HUES48 (cell line): ENCODE data around the gene ATP1A2.

Experiments
- H3K27ac ChIP-seq: one replicate; pipeline ENCODE4 v1.7.0; 2013; ENCODE audit warnings: low read depth, low read length, inconsistent platforms
- H3K27me3 ChIP-seq: 2 replicates; pipeline ENCODE4 v1.6.1; 2013; ENCODE audit warnings: mild to moderate bottlenecking, low read length; ENCODE audit not compliant: control insufficient read depth, insufficient read depth
- H3K36me3 ChIP-seq: 2 replicates; pipeline ENCODE4 v1.6.1; 2013; ENCODE audit warnings: low read length; ENCODE audit not compliant: control insufficient read depth, insufficient read depth
- H3K4me1 ChIP-seq: 2 replicates; pipeline ENCODE4 v1.6.1; 2013; ENCODE audit warnings: mild to moderate bottlenecking, low read length; ENCODE audit not compliant: control insufficient read depth, insufficient read depth
- H3K4me3 ChIP-seq: 2 replicates; pipeline ENCODE4 v1.5.1; 2013; ENCODE audit warnings: mild to moderate bottlenecking, low read depth, low read length
- H3K9ac ChIP-seq: 2 replicates; pipeline ENCODE4 v1.6.1; 2013; ENCODE audit warnings: mild to moderate bottlenecking, low read depth, low read length, moderate library complexity
- H3K9me3 ChIP-seq: 2 replicates; pipeline ENCODE4 v1.6.1; 2013; ENCODE audit warnings: low read length; ENCODE audit not compliant: control insufficient read depth, insufficient read depth

The ATP1A2 gene

GRCh38 chr1:160177667-160178066 is 62.1 kb downstream of the ATP1A2 start:
- Histone ChIP-seq H3K36me3 (no peaks in the 10 kb centered on the region), H3K4me3 (no peak overlapping the region), H3K27ac (peak overlapping the region; percentile 40), H3K27me3 (peaks cover 9% of the 10 kb centered on the region; the same call in 1 of the 2 replicates), H3K9ac (no peak overlapping the region), H3K9me3 (no peaks in the 10 kb centered on the region), H3K4me1 (peaks cover 8% of the 10 kb centered on the region)

GRCh38 chr1:160178731-160179130 is 63.2 kb downstream of the ATP1A2 start:
- H3K4me3 ChIP-seq = no peak overlapping the region
- no peak overlapping the region for H3K9ac ChIP-seq
- H3K36me3 ChIP-seq = no peaks in the 10 kb centered on the region
- no peaks in the 10 kb centered on the region for H3K9me3 ChIP-seq
- peaks cover 8% of the 10 kb centered on the region for H3K4me1 ChIP-seq
- no peaks in the 10 kb centered on the region; the same call in 1 of the 2 replicates for H3K27me3 ChIP-seq
- H3K27ac ChIP-seq = no peak overlapping the region

GRCh38 chr1:160179336-160179735 is 63.8 kb downstream of the ATP1A2 start:
- H3K27ac ChIP-seq = no peak overlapping the region
- no peak overlapping the region for H3K9ac ChIP-seq
- no peaks in the 10 kb centered on the region; the same call in 1 of the 2 replicates for H3K27me3 ChIP-seq
- H3K9me3 ChIP-seq = no peaks in the 10 kb centered on the region
- peaks cover 8% of the 10 kb centered on the region for H3K4me1 ChIP-seq
- H3K4me3 ChIP-seq = no peak overlapping the region
- no peaks in the 10 kb centered on the region for H3K36me3 ChIP-seq

DNA sequence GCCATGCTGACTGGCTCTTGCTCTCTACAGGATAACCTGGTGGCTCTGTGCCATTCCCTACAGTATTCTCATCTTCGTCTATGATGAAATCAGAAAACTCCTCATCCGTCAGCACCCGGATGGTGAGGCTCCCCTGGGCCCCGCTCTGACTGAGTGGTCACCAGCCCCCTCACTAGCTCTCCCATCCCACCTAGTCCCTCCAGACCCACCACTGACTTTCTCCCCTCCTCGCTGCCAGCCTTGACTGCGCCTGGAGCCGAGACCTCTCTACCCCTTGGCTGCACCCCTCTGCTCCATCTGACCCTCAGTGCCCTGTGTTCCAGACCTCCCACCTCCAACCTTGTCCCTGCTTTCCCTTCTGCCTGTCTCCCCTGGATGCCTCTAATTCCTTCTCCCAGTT is 70.7 kb downstream of the ATP1A2 start:
- Histone ChIP-seq H3K9ac (no peak overlapping the region), H3K4me3 (no peak overlapping the region), H3K4me1 (0 out of 2 replicates have a peak, but pooled peaks cover 6% of the 10 kb centered on the region), H3K9me3 (no peaks in the 10 kb centered on the region), H3K27ac (no peak overlapping the region), H3K36me3 (no peaks in the 10 kb centered on the region), H3K27me3 (no peaks in the 10 kb centered on the region)

- H3K36me3 ChIP-seq = no peaks in the 10 kb centered on the region
- H3K9me3 ChIP-seq = no peaks in the 10 kb centered on the region
- no peak overlapping the region for H3K9ac ChIP-seq
- H3K27me3 ChIP-seq = no peaks in the 10 kb centered on the region
- H3K4me1 ChIP-seq = 0 out of 2 replicates have a peak, but pooled peaks cover 6% of the 10 kb centered on the region
- H3K27ac ChIP-seq = no peak overlapping the region
- no peak overlapping the region for H3K4me3 ChIP-seq
Measured at GRCh38 chr1:160186729-160187128, 71.2 kb downstream of the ATP1A2 start.

GRCh38 chr1:160187407-160187806 is 71.8 kb downstream of the ATP1A2 start:
- H3K36me3 ChIP-seq = no peaks in the 10 kb centered on the region
- H3K4me1 ChIP-seq = peaks cover 8% of the 10 kb centered on the region
- no peak overlapping the region for H3K4me3 ChIP-seq
- no peak overlapping the region for H3K9ac ChIP-seq
- H3K27ac ChIP-seq = no peak overlapping the region
- H3K27me3 ChIP-seq = no peaks in the 10 kb centered on the region
- no peaks in the 10 kb centered on the region for H3K9me3 ChIP-seq

- no peaks in the 10 kb centered on the region for H3K27me3 ChIP-seq
- no peaks in the 10 kb centered on the region for H3K36me3 ChIP-seq
- H3K9ac ChIP-seq = no peak overlapping the region
- peaks cover 16% of the 10 kb centered on the region for H3K4me1 ChIP-seq
- H3K9me3 ChIP-seq = no peaks in the 10 kb centered on the region
- no peak overlapping the region for H3K4me3 ChIP-seq
- no peak overlapping the region for H3K27ac ChIP-seq
Measured at GRCh38 chr1:160188341-160188740, 72.8 kb downstream of the ATP1A2 start.

GRCh38 chr1:160189649-160190625 is 74.4 kb downstream of the ATP1A2 start, which contains the start of gene CASQ1:
CASQ1 (plus strand) TSS chr1:160190575; CDS start chr1:160190752, 177 bp downstream.
- Histone ChIP-seq H3K27me3 (no peaks in the 10 kb centered on the region), H3K9me3 (no peaks in the 10 kb centered on the region), H3K4me1 (peaks cover 22% of the 10 kb centered on the region), H3K36me3 (no peaks in the 10 kb centered on the region), H3K9ac (no peak within 1 kb of the TSS), H3K4me3 (no peak within 1 kb of the TSS), H3K27ac (no peak within 1 kb of the TSS)

DNA sequence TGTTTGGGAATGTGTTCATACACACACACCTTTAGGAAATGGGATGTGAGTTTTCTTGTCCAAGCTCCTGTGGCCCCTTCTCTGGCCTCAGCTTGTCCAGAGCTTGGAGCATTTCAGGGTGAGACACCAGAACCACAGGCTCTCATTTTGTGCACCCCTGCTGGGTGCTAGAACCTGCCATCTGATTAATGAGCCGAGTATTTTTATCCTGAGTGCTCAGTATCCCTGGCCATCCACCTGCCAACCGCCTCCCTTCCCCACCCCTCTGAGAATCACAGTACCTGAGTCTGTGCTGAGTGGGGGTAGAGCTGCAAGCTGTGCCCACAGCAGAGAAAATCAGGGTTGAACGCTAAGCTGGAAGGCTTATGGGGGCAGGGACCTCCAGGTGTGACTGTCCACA is 76.2 kb downstream of the ATP1A2 start:
- no peaks in the 10 kb centered on the region for H3K9me3 ChIP-seq
- peaks cover 22% of the 10 kb centered on the region for H3K4me1 ChIP-seq
- H3K9ac ChIP-seq = no peak overlapping the region
- H3K4me3 ChIP-seq = no peak overlapping the region
- no peak overlapping the region for H3K27ac ChIP-seq
- no peaks in the 10 kb centered on the region for H3K27me3 ChIP-seq
- H3K36me3 ChIP-seq = no peaks in the 10 kb centered on the region

DNA sequence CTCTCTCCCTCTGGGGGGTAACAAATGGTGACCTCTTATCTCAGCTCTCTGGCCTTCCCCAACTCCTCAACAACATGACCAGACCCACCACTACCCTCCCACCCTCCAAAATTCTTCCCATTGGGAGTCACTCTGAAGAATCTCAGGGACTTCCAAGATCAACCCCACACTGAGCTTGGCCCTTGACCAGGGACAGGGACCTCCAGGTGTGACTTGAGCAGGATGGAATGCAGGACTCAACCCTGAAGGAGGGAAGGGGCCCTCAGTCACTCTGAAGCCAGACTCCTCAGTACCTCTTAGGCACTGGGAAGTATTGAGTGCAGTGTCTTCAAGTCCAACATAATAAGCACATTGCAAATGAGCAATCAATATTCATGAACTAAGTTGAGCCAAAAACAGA is 76.7 kb downstream of the ATP1A2 start:
- H3K27me3 ChIP-seq = no peaks in the 10 kb centered on the region
- peaks cover 22% of the 10 kb centered on the region for H3K4me1 ChIP-seq
- no peak overlapping the region for H3K9ac ChIP-seq
- H3K4me3 ChIP-seq = no peak overlapping the region
- no peak overlapping the region for H3K27ac ChIP-seq
- H3K9me3 ChIP-seq = no peaks in the 10 kb centered on the region
- no peaks in the 10 kb centered on the region for H3K36me3 ChIP-seq
